Karpas-422 (cell line): Measurements from ENCODE around the gene TIFAB. TPM values are rescaled to one million over a fixed set of nuclear protein-coding genes. Genes with fewer than 3 reads are reported as not detected.

Experiments used
- DNase-seq: peaks from one replicate; pipeline ENCODE4 v3.0.0-alpha.2; 2015
- H2AFZ ChIP-seq: fragments of 200-600 bp; sonication (generic); 2 replicates; pipeline ENCODE4 v1.6.1; 2014; ENCODE audit warnings: antibody characterized with exemption, low read length, mixed read lengths
- H3K27ac ChIP-seq: fragments of 200-600 bp; sonication (generic); 2 replicates; pipeline ENCODE4 v1.5.1; 2014; ENCODE audit warnings: mild to moderate bottlenecking, low read length, moderate library complexity
- H3K27me3 ChIP-seq: fragments of 200-600 bp; sonication (generic); 2 replicates; pipeline ENCODE4 v1.6.1; 2014; ENCODE audit warnings: low read length, mixed read lengths
- H3K36me3 ChIP-seq: fragments of 200-600 bp; sonication (generic); 2 replicates; pipeline ENCODE4 v1.6.1; 2014; ENCODE audit warnings: low read length, mixed read lengths; ENCODE audit not compliant: insufficient read depth
- H3K4me1 ChIP-seq: fragments of 200-600 bp; sonication (generic); 2 replicates; pipeline ENCODE4 v1.6.1; 2014; ENCODE audit warnings: mild to moderate bottlenecking, low read length, mixed read lengths
- H3K4me2 ChIP-seq: fragments of 200-600 bp; sonication (generic); 2 replicates; pipeline ENCODE4 v1.6.1; 2014; ENCODE audit warnings: low read length, low read depth, mild to moderate bottlenecking; ENCODE audit not compliant: poor library complexity, severe bottlenecking
- H3K4me3 ChIP-seq: fragments of 200-600 bp; sonication (generic); 2 replicates; pipeline ENCODE4 v1.5.1; 2014; ENCODE audit warnings: mild to moderate bottlenecking, antibody characterized with exemption, low read length, mixed read lengths
- H3K79me2 ChIP-seq: fragments of 200-600 bp; sonication (generic); 2 replicates; pipeline ENCODE4 v1.6.1; 2014; ENCODE audit warnings: mild to moderate bottlenecking, low read length, mixed read lengths
- H3K9ac ChIP-seq: fragments of 200-600 bp; sonication (generic); 2 replicates; pipeline ENCODE4 v1.6.0; 2014; ENCODE audit warnings: low read length
- H3K9me2 ChIP-seq: fragments of 200-600 bp; sonication (generic), shearing (Covaris generic); replicated peaks from 2 replicates; pipeline ENCODE4 v1.6.0; 2014; ENCODE audit warnings: mild to moderate bottlenecking, low read length, moderate library complexity; ENCODE audit not compliant: insufficient read depth
- H3K9me3 ChIP-seq: fragments of 300-700, 200-600 bp; sonication (generic); 2 replicates; pipeline ENCODE4 v1.6.1; 2014; ENCODE audit warnings: low read length, mixed read lengths
- H4K20me1 ChIP-seq: fragments of 200-600 bp; sonication (generic); 2 replicates; pipeline ENCODE4 v1.6.1; 2014; ENCODE audit warnings: mild to moderate bottlenecking, antibody characterized with exemption, low read length, low read depth; ENCODE audit not compliant: insufficient read depth
- total RNA-seq: library from RNA; depleted of rRNA; stranded (reverse); fragments of >200 nt; shearing (Covaris generic); gene quantifications from 2 replicates; pipeline ENCODE4 v1.2.3, GENCODE V29; 2014; ENCODE audit warnings: low replicate concordance

Gene TIFAB
- total RNA-seq, 1 experiment from 2014 or later: not detected

GRCh38 chr5:135450336-135450735, 1.8 kb downstream of the TIFAB start:
- H3K36me3 ChIP-seq: no peaks in the 10 kb centered on the region
- no peak for DNase-seq
- no peaks in the 10 kb centered on the region for H3K4me1 ChIP-seq
- no peaks in the 10 kb centered on the region for H4K20me1 ChIP-seq
- no peaks in the 10 kb centered on the region for H3K27me3 ChIP-seq
- H3K9ac ChIP-seq: no peak overlapping the region
- no peak overlapping the region for H3K4me2 ChIP-seq
- no peak overlapping the region for H3K27ac ChIP-seq
- H3K9me3 ChIP-seq: no peaks in the 10 kb centered on the region
- no peaks in the 10 kb centered on the region for H3K79me2 ChIP-seq
- H2AFZ ChIP-seq: no peak overlapping the region
- H3K9me2 ChIP-seq: no peaks in the 10 kb centered on the region
- H3K4me3 ChIP-seq: no peak overlapping the region

GRCh38 chr5:135449644-135450043, 2.5 kb downstream of the TIFAB start:
- H3K27me3 ChIP-seq: no peaks in the 10 kb centered on the region
- H3K4me1 ChIP-seq: no peaks in the 10 kb centered on the region
- H4K20me1 ChIP-seq: no peaks in the 10 kb centered on the region
- no peaks in the 10 kb centered on the region for H3K9me2 ChIP-seq
- H3K9me3 ChIP-seq: no peaks in the 10 kb centered on the region
- no peak overlapping the region for H3K9ac ChIP-seq
- H3K79me2 ChIP-seq: no peaks in the 10 kb centered on the region
- no peak overlapping the region for H3K4me2 ChIP-seq
- no peak overlapping the region for H3K4me3 ChIP-seq
- no peak overlapping the region for H3K27ac ChIP-seq
- no peak overlapping the region for H2AFZ ChIP-seq
- H3K36me3 ChIP-seq: no peaks in the 10 kb centered on the region
- no peak for DNase-seq

- Histone ChIP-seq H3K36me3 (no peaks in the 10 kb centered on the region), H2AFZ (no peak overlapping the region), H3K4me3 (no peak overlapping the region), H3K79me2 (no peaks in the 10 kb centered on the region), H3K4me1 (no peaks in the 10 kb centered on the region), H3K4me2 (no peak overlapping the region), H4K20me1 (no peaks in the 10 kb centered on the region), H3K27ac (no peak overlapping the region), H3K9me3 (no peaks in the 10 kb centered on the region), H3K9ac (no peak overlapping the region), H3K9me2 (no peaks in the 10 kb centered on the region), H3K27me3 (no peaks in the 10 kb centered on the region)
- DNase-seq: no peak
Observed at GRCh38 chr5:135448791-135449507, 3.2 kb downstream of the TIFAB start.

- no peaks in the 10 kb centered on the region for H3K79me2 ChIP-seq
- no peak overlapping the region for H3K4me2 ChIP-seq
- H3K27me3 ChIP-seq: no peaks in the 10 kb centered on the region
- no peak overlapping the region for H2AFZ ChIP-seq
- H3K4me1 ChIP-seq: no peaks in the 10 kb centered on the region
- H3K9ac ChIP-seq: no peak overlapping the region
- H3K9me2 ChIP-seq: no peaks in the 10 kb centered on the region
- H3K27ac ChIP-seq: no peak overlapping the region
- H4K20me1 ChIP-seq: no peaks in the 10 kb centered on the region
- H3K9me3 ChIP-seq: no peaks in the 10 kb centered on the region
- no peak for DNase-seq
- no peak overlapping the region for H3K4me3 ChIP-seq
- no peaks in the 10 kb centered on the region for H3K36me3 ChIP-seq
Observed at GRCh38 chr5:135448071-135448739, 3.9 kb downstream of the TIFAB start.

- H3K27ac ChIP-seq: no peak within 1 kb of the TSS
- H3K9ac ChIP-seq: no peak within 1 kb of the TSS
- no peaks in the 10 kb centered on the region for H3K9me2 ChIP-seq
- no peaks in the 10 kb centered on the region for H3K9me3 ChIP-seq
- no peak for DNase-seq
- H3K4me2 ChIP-seq: no peak within 1 kb of the TSS
- H4K20me1 ChIP-seq: no peaks in the 10 kb centered on the region
- H3K4me1 ChIP-seq: no peaks in the 10 kb centered on the region
- no peak within 1 kb of the TSS for H3K4me3 ChIP-seq
- no peak within 1 kb of the TSS for H2AFZ ChIP-seq
- no peaks in the 10 kb centered on the region for H3K36me3 ChIP-seq
- no peaks in the 10 kb centered on the region for H3K27me3 ChIP-seq
- H3K79me2 ChIP-seq: no peaks in the 10 kb centered on the region
Observed at GRCh38 chr5:135447298-135447929, 4.7 kb downstream of the TIFAB start, which contains the start of gene DCANP1. Gene DCANP1 (minus strand): TSS chr5:135447348. CDS start chr5:135447108, 240 bp downstream.

- no peak overlapping the region for H2AFZ ChIP-seq
- DNase-seq: no peak
- H3K4me1 ChIP-seq: no peaks in the 10 kb centered on the region
- no peaks in the 10 kb centered on the region for H3K9me2 ChIP-seq
- H3K27ac ChIP-seq: no peak overlapping the region
- H4K20me1 ChIP-seq: no peaks in the 10 kb centered on the region
- H3K4me2 ChIP-seq: no peak overlapping the region
- no peak overlapping the region for H3K9ac ChIP-seq
- no peak overlapping the region for H3K4me3 ChIP-seq
- H3K27me3 ChIP-seq: no peaks in the 10 kb centered on the region
- no peaks in the 10 kb centered on the region for H3K36me3 ChIP-seq
- H3K9me3 ChIP-seq: no peaks in the 10 kb centered on the region
- no peaks in the 10 kb centered on the region for H3K79me2 ChIP-seq
Observed at GRCh38 chr5:135446615-135447014, 5.5 kb downstream of the TIFAB start.

- Histone ChIP-seq H3K36me3 (no peaks in the 10 kb centered on the region), H2AFZ (no peak overlapping the region), H3K4me2 (no peak overlapping the region), H3K79me2 (no peaks in the 10 kb centered on the region), H3K27ac (no peak overlapping the region), H3K4me3 (no peak overlapping the region), H3K27me3 (no peaks in the 10 kb centered on the region), H3K9me2 (no peaks in the 10 kb centered on the region), H3K4me1 (no peaks in the 10 kb centered on the region), H3K9me3 (no peaks in the 10 kb centered on the region), H4K20me1 (no peaks in the 10 kb centered on the region), H3K9ac (no peak overlapping the region)
- DNase-seq: no peak
Observed at GRCh38 chr5:135446206-135446605, 5.9 kb downstream of the TIFAB start.

GRCh38 chr5:135445306-135445985, 6.7 kb downstream of the TIFAB start:
- Histone ChIP-seq H2AFZ (no peak overlapping the region), H3K9me2 (no peaks in the 10 kb centered on the region), H3K9ac (no peak overlapping the region), H3K27me3 (no peaks in the 10 kb centered on the region), H3K27ac (no peak overlapping the region), H3K9me3 (no peaks in the 10 kb centered on the region), H4K20me1 (no peaks in the 10 kb centered on the region), H3K4me1 (no peaks in the 10 kb centered on the region), H3K79me2 (no peaks in the 10 kb centered on the region), H3K36me3 (no peaks in the 10 kb centered on the region), H3K4me2 (no peak overlapping the region), H3K4me3 (no peak overlapping the region)
- no peak for DNase-seq
